ENCODE data around the gene POU4F1. TPM values are rescaled to one million over a fixed set of nuclear protein-coding genes. Genes with fewer than 3 reads are reported as not detected.

POU4F1 gene
- total RNA-seq, 1 experiment from 2014 or later: 0.26 TPM

- Histone ChIP-seq H4K8ac (replicated peaks; ENCODE audit: insufficient read length, low read depth, low read length) (no peak overlapping the region), H4K5ac (ENCODE audit: insufficient read length, low read depth, low read length) (no peak overlapping the region), H3K18ac (ENCODE audit: insufficient read length, low read depth, low read length) (no peak overlapping the region), H3K27ac (ENCODE audit: insufficient read length, low read depth, low read length) (no peak overlapping the region), H2AFZ (ENCODE audit: low read length) (no peak overlapping the region), H3K4me2 (ENCODE audit: insufficient read depth, insufficient read length, low read length) (no peak overlapping the region), H3K79me1 (ENCODE audit: insufficient read depth, low read depth, low read length, poor library complexity, severe bottlenecking) (no peaks in the 10 kb centered on the region), H3K9ac (ENCODE audit: extremely low read depth, insufficient read length, low read length) (no peak overlapping the region), H2BK12ac (ENCODE audit: insufficient read length, low read depth, low read length) (no peak overlapping the region), H2AK5ac (ENCODE audit: insufficient read length, low read length) (no peak overlapping the region), H3K79me2 (ENCODE audit: insufficient read depth, low read length) (no peaks in the 10 kb centered on the region), H4K20me1 (ENCODE audit: control insufficient read depth, insufficient read depth, insufficient read length) (no peaks in the 10 kb centered on the region), H3K4ac (ENCODE audit: low read depth, low read length) (no peak overlapping the region), H3T11ph (ENCODE audit: low read length) (no peak overlapping the region), H2BK5ac (ENCODE audit: insufficient read length, low read length) (no peak overlapping the region), H3K9me3 (ENCODE audit: control insufficient read depth, low read depth, low read length) (no peaks in the 10 kb centered on the region), H4K91ac (ENCODE audit: insufficient read length, low read depth, low read length) (no peak overlapping the region), H2BK120ac (ENCODE audit: low read depth, low read length, poor library complexity, severe bottlenecking) (no peak overlapping the region), H3K14ac (ENCODE audit: insufficient read depth, low read length) (no peak overlapping the region), H3K4me1 (ENCODE audit: insufficient read depth, low read length) (no peaks in the 10 kb centered on the region), H2BK15ac (ENCODE audit: low read depth, low read length) (no peak overlapping the region), H3K23ac (ENCODE audit: insufficient read length, low read depth, low read length) (no peak overlapping the region), H3K56ac (ENCODE audit: insufficient read length, low read depth, low read length) (no peak overlapping the region), H3K27me3 (ENCODE audit: insufficient read depth, low read length) (no peaks in the 10 kb centered on the region), H3K23me2 (ENCODE audit: insufficient read length, low read depth, low read length, poor library complexity, severe bottlenecking) (no peaks in the 10 kb centered on the region), H2BK20ac (ENCODE audit: low read depth, low read length, poor library complexity, severe bottlenecking) (no peak overlapping the region)
- no peak for TF ChIP-seq CTCF (conservative IDR thresholded peaks at IDR 0.05)
- Mint-ChIP-seq H3K36me3 (ENCODE audit: insufficient read depth in 1 of 3, low read depth in 3 of 3) (no peaks in the 10 kb centered on the region), H3K27me3 (ENCODE audit: low read depth) (peaks cover 1% of the 10 kb centered on the region; the same call in 1 of the 2 replicates), H3K9me3 (no peaks in the 10 kb centered on the region), H3K27ac (no peak overlapping the region), H3K4me3 (no peak overlapping the region), H3K4me1 (no peaks in the 10 kb centered on the region)
- no CpG with 5 or more reads among the region's 1 CpG for WGBS (ENCODE audit: extremely low coverage, insufficient read length, low lambda C conversion rate)
- DNase-seq: no peak
Measured at GRCh38 chr13:78569029-78569428, 34.3 kb downstream of the POU4F1 start.

Data from H9 (cell line).